ENCODE results near the gene CDKN2C.

GRCh38 chr1:50949286-50949982 is 20.6 kb upstream of the CDKN2C start:
- TF ChIP-seq CTCF (IDR thresholded peaks at IDR 0.05; ENCODE audit: low read depth, low read length) (no peak), MAX (IDR thresholded peaks at IDR 0.05; ENCODE audit: low read depth, low read length) (no peak), POLR2A (IDR thresholded peaks at IDR 0.05; ENCODE audit: extremely low read depth, insufficient read length) (no peak)
